HL-60 (cell line): ENCODE results near the gene TBC1D4.

Experiments
- POLR2AphosphoS5 ChIP-seq: IDR thresholded peaks from 2 replicates; pipeline ENCODE4 v1.6.1; 2012; ENCODE audit warnings: low read depth
- TF ChIP-seq, protein P1 (sequence below): IDR thresholded peaks from one replicate; pipeline ENCODE4 v1.5.1; 2011; ENCODE audit warnings: low read length, control low read depth, inconsistent platforms; ENCODE audit not compliant: insufficient read depth
- TF ChIP-seq, protein P2 (sequence below): IDR thresholded peaks from 2 replicates; pipeline ENCODE4 v1.6.1; 2012; ENCODE audit warnings: low read depth; ENCODE audit not compliant: insufficient replicate concordance

DNA sequence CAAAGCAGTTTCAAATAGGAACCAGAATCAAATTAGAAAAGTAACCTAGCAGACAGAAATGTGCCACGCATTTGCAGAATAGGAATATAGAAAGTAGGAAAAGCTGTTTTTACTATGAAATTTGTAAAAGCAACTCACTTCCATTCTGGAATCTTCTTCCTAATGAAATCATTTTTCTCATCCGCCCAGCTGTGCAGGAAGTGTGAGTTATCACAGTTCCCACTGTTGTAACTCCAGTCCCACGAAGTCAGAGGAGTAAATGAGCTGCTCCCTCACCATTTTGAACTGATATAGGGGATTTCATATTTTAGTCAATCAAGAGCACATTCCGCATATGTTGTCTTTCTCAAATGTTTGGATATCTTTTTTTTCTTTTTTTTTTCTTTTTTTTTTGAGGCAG, 230.8 kb downstream of the TBC1D4 start:
- TF ChIP-seq, protein P1, sequence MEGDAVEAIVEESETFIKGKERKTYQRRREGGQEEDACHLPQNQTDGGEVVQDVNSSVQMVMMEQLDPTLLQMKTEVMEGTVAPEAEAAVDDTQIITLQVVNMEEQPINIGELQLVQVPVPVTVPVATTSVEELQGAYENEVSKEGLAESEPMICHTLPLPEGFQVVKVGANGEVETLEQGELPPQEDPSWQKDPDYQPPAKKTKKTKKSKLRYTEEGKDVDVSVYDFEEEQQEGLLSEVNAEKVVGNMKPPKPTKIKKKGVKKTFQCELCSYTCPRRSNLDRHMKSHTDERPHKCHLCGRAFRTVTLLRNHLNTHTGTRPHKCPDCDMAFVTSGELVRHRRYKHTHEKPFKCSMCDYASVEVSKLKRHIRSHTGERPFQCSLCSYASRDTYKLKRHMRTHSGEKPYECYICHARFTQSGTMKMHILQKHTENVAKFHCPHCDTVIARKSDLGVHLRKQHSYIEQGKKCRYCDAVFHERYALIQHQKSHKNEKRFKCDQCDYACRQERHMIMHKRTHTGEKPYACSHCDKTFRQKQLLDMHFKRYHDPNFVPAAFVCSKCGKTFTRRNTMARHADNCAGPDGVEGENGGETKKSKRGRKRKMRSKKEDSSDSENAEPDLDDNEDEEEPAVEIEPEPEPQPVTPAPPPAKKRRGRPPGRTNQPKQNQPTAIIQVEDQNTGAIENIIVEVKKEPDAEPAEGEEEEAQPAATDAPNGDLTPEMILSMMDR, result no peak
- TF ChIP-seq, protein P2, sequence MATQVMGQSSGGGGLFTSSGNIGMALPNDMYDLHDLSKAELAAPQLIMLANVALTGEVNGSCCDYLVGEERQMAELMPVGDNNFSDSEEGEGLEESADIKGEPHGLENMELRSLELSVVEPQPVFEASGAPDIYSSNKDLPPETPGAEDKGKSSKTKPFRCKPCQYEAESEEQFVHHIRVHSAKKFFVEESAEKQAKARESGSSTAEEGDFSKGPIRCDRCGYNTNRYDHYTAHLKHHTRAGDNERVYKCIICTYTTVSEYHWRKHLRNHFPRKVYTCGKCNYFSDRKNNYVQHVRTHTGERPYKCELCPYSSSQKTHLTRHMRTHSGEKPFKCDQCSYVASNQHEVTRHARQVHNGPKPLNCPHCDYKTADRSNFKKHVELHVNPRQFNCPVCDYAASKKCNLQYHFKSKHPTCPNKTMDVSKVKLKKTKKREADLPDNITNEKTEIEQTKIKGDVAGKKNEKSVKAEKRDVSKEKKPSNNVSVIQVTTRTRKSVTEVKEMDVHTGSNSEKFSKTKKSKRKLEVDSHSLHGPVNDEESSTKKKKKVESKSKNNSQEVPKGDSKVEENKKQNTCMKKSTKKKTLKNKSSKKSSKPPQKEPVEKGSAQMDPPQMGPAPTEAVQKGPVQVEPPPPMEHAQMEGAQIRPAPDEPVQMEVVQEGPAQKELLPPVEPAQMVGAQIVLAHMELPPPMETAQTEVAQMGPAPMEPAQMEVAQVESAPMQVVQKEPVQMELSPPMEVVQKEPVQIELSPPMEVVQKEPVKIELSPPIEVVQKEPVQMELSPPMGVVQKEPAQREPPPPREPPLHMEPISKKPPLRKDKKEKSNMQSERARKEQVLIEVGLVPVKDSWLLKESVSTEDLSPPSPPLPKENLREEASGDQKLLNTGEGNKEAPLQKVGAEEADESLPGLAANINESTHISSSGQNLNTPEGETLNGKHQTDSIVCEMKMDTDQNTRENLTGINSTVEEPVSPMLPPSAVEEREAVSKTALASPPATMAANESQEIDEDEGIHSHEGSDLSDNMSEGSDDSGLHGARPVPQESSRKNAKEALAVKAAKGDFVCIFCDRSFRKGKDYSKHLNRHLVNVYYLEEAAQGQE, result no peak
- TF ChIP-seq POLR2AphosphoS5, result no peak
